ENCODE results near the gene FURIN.

DNA sequence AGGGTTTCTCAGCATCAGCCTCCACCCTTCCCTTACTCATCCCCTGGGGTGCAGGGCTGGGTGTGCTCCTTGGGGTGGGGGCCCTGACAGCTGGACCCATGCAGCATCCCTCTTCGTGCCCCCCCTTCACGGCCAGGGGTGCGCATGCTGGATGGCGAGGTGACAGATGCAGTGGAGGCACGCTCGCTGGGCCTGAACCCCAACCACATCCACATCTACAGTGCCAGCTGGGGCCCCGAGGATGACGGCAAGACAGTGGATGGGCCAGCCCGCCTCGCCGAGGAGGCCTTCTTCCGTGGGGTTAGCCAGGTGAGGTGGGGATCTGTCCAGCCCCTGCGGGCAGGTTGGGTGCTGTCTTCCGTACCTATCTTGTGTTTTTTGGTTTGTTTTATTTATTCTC is 9.6 kb downstream of the FURIN start:
- no peak for TF ChIP-seq KLF9 (tag by site-specific recombination; IDR thresholded peaks at IDR 0.05; ENCODE audit: low read depth)
- no peak for TF ChIP-seq ZNF561 (tag by site-specific recombination; IDR thresholded peaks at IDR 0.05; ENCODE audit: borderline replicate concordance)
- no peak for TF ChIP-seq CTCF (tag by site-specific recombination; IDR thresholded peaks at IDR 0.05)
- no peak for TF ChIP-seq BCL6B (tag by site-specific recombination; IDR thresholded peaks at IDR 0.05)
- TF ChIP-seq ZNF510 (tag by site-specific recombination; IDR thresholded peaks at IDR 0.05; ENCODE audit: insufficient replicate concordance) = no peak
- no peak for TF ChIP-seq TCF7L2 (IDR thresholded peaks at IDR 0.05; ENCODE audit: borderline replicate concordance, low read depth, low read length)
- no peak for TF ChIP-seq ZNF169 (tag by site-specific recombination; IDR thresholded peaks at IDR 0.05)

Data from HEK293 (cell line).